ENCODE results near the gene ASF1B.
A peak's percentile ranks its signal among the peaks of the same experiment; 100 is the strongest.
"Not testable (repeated sequence)": the region's sequence is repeated elsewhere in the genome, so short reads cannot be mapped to it uniquely, and the experiment has no call there.

ASF1B gene

DNA sequence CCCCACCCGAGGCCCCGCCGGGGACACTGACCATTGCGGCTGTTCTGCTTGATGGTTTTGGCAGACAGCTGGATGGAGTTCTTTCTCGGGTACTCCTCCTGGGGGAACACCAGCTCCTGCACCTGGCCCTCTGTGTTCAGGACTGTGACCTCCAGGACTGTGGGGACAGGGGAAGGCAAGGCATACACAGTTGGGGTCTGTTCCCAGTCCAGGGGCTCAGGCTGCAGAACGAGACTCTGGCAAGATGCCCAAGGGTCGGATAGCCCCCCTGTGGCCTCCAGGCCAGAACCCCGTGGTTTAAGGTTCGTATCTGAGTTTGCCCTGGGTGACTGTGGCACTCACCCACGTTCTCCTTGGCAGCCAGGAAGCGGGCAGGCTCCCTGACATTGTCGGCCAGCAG lies 22.7 kb upstream of the ASF1B start:
- DNase-seq (ENCODE audit: low spot score), result no peak

DNA sequence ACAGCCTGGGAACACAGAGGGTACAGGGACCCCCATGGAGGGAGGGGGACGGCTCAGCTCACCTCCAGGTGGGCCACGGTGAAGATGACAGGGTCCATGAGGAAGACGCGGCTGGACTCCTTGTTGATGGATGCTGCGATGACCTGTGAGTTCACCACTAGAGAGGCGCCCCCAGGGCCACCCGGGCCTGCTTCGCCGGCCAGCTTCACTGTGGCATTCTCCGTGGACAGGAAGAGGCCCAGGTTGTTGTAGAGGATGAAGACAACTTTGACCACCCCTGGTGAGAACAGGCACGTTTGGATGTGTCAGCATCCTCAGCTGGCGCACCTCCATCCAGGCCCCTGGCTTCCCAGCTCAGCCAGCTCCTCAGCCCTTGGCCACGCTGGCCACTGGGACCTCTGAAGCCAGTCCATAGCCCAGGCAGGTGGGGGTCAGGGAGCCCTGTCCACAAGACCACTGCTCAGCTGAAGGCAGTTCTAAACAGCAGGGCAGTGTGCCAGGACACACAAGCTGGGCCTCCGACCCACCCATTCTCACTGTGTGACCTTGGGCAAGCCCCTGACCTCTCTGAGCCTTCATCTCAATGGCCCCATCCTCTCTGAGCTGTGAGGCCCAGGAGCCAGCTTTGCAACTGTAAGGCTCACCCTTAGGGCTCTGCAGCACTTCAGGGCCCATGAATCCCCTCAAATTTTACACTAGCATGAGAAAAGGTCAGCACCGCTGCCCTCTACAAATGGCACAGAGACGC lies 22.1 kb upstream of the ASF1B start:
- no peak for DNase-seq (ENCODE audit: low spot score)

DNA sequence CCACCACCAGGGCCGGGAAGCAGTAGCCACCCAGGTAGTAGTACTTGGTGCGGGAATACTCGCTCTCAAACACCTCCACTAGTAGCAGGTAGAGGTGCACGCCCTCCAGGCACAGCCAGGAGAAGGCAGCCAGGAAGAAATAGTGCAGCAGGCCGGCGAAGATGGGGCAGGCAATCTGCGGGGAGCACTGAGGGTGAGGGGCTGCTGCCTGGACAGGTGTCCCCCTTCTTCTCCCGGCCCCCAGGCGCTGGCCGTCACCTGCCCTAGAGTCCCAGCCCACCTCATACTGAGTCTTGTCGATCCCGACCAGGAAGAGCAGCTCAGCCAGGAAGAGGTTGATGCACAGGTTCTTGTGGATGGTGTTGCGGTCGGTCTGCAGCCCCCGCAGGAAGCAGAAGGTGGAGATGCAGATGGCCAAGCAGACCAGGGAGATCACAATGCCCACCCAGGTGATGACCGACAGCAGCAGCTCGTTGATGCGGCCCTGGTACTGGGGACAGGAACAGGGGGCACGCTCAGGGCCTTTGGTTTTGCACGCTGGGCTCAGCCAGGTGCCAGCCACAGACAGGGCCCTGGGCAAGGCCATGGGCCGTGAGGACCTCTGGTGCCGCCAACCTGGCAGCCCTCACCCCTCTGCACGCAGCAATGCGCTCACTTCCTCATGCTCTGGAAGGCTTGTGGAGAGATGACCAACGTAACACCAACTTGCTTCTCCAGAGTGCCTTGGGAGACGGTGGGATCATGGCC lies 20.8 kb upstream of the ASF1B start:
- no peak for DNase-seq (ENCODE audit: low spot score)

DNA sequence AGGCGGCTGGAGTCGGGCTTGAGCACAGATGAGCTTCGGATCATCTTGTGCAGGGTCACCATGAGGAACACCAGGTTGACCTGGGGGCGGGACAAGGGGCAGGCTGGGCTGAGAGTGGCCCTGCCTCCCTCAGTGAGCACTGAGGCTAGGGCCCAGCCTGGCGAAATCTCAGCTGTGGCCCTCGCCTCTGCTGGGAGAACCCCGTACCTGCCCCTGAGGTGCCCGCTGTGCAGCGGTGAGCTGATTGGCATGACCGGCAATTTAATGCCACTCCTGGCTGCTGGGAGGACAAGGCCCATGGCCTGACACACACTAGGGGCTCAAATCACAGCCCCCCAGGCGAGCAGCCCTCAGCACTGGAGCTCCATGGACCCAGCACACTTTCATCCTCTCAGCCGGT lies 19.7 kb upstream of the ASF1B start:
- no peak for DNase-seq (ENCODE audit: low spot score)

DNA sequence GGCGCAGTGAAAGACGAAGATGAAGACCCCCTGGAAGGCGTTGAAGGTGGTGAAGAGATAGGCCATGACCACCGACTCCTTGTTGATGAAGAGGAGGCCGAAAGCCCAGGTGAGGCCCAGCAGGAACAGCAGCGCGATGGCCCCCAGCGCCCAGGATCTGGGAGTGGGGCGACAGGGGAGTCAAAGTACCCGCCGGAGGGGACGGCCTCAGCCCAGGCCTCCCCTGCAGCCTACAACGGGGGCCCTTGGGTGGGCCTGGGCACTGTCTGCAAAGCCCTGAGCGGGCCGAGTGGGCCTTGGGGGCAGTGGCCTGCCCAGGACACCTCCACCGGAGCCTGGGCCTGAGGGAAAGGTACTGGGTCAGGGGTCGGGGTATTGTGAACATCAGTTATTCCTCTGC lies 19.0 kb upstream of the ASF1B start:
- DNase-seq (ENCODE audit: low spot score), result no peak

DNA sequence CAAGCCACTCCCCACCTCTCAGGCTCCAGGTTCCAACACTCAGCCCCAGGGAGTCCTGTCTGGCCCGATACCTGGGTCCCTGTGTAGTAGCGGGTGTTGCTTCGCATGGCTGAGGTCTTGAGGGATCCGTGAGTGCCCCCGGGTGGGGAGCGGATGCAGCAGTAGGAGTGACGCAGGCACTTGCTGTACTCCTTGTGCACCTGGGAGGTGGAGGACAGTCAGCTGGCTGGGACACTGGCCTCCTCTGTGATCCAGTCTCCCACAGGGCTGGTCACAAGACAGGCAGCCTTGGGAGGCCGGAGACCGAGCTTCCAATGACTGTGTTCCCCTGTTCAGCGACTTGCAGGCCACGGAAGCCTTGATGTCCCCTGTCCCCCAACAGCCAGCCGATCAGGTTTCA lies 16.3 kb upstream of the ASF1B start:
- no peak for DNase-seq (ENCODE audit: low spot score)

DNA sequence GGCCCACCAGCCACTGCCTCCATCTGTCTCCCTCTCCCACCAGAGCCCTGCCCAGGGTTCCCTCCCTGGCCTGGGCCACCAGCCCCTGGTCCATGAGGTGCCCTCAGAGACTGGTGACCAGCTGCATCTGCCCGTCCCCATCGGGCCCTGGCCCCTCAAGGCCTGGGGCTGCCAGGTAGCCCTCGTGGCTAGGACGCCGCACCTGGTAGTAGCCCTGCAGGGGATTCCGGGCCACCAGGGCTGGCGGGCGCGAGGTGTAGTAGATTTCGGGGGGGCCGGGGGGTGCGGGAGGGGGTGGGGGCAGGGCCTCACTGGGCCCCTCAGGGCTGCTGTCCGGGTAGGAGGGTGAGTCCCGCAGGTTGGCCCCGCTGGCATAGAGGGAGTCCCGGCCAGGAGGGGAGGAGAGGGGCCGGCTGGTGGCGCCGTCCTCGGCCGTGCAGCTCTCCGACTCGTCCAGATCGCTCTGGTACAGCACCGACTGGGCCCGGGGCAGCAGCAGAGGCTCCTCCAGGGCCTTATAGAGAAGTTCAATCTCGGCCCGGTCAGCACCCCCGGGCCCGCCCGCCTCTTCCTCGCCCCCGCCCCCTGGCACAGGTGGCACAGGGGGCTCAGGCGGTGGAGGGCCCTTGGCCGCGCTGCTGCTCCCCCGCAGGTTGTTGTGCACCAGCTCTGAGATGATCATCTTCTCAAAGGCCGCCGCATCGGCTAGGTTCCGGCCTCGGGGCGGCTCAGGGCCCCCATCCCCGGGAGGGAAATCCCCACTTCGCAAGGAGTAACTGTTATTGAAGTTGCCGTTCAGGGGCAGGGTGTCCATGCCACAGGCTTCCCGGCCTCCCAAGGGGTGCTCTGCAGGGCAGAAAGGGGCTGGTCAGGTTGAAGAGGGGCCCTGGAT lies 14.6 kb upstream of the ASF1B start:
- DNase-seq (ENCODE audit: low spot score), result no peak

DNA sequence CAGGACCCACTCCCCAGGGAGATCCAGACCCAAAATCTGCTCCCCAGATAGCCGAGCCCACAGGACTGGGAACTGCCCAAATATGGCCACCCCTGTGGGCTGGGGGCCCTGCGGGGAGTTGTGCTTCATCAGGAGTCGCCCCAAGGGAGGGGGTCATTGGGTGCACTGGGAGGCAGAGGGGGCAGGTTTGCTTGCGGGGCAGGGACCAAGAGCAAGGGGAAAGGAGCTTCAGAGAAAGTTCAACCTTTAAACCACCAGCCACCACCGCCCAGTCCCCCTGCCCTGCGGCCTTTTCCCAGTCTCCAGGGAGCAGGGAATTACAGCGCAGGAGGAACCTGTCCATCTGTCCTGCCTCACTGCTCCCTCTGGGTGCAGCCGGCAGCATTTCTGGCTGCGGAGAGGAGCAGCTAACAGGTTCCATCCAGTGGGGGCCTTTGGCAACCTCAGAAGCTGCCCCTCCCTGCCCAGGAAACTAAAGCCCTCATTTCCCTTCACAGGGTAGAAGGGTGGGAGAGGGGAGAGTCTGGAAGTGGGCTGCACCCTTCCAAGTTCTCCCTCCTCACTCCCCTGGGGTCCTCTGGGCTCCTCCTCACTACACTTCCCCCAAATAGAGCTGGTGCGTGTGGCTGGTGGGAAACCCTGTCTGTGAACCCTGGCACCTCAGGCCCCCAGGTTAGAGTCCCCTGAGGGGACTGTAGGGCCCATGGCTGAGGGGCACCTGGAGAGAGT lies 13.8 kb upstream of the ASF1B start:
- DNase-seq (ENCODE audit: low spot score), result no peak

DNA sequence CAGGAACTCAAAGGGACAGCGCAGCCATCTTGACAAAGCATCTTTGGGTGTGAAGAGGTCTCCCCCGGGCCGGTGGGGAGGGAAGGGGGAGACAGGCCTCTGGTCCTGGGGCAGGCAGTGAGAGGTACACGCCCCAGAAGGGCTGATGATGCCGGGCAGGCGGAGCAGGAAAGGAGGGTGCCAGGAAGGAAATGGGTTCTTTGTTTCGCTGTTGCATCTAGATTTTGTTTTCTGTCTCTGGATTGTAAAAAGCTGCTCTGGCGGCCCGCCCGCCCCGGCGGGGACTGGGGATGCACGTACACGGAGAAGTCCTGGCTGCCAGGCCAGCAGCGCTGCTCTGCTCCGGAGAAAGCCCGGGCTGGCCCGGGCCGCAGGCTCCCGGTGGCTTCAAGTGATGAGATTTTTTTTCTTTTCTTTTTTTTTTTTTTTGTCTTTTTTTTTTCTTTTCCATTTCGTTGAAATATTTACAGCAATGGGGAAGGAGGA lies 13.2 kb upstream of the ASF1B start:
- DNase-seq (ENCODE audit: low spot score), result peak; percentile 62

DNA sequence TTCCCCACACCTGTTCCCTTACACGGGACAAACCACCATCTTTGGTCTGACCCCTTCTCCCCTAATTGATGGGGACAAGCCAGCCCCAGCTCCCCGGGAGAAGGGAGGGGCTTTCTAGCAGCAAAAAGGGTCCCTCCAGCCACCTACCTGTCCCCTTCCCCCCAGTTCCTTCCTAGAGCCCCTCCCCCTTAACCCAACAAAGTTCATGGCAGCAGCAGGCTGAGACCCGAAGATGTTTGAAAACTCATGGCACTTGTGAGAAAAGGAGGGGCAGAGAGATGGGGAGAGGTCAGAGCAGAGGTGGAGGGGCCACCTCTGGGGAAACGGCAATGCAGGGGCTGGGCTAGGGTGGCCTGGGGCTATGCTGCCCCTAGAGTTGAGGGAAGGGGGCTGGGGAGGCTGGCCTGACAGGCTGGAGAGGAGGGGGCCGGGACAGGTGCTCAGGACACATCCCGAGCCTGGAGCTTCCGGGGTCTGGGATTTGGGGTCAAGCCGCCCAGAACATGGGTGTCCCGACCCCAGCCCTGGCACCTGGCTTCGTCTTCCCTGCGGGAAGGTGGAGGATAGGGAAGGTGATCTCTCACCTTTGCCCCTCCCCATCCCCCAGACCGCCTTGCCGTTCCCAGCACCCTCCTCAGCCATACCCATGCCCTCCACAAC lies 12.5 kb upstream of the ASF1B start:
- no peak for DNase-seq (ENCODE audit: low spot score)

DNA sequence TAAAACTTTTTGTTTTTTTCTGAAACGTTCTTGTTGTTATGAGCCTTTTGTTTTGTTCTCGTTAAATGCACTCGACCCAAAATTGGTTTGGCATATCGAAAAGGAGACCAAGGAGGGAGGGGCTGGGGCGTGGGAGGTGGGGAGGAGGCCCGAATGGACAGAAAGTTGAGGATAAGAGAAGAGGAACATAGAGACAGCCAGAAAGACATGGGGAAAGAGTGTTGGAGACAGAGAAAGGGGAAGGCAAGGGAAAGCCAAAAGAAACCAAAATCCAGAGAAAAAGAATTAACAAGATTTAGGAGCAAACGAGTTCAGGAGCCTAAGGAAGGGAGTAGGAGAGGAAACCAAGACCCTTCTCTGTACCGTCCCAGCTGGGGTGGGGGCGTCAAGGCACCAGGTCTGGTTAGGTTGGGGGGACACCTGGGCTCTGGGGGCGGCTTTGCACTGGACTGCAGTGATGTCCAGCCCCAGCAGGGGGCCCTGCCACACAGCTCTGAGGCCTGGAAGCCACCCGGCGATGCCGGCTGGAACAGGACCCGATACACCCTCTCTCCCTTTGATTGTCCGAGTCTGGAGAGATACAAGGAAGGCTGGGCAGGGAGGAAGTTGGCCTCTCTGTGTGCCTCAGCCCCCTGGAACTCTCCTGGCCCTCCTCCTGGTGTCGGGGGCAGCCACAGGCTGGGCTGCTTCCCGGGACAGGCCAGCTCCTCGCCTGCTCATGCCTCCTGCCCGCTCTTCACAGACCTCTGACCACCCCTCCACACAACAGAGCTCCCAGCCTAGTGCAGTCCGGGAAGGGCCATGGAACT lies 11.6 kb upstream of the ASF1B start:
- DNase-seq (ENCODE audit: low spot score), result peak; percentile 52

DNA sequence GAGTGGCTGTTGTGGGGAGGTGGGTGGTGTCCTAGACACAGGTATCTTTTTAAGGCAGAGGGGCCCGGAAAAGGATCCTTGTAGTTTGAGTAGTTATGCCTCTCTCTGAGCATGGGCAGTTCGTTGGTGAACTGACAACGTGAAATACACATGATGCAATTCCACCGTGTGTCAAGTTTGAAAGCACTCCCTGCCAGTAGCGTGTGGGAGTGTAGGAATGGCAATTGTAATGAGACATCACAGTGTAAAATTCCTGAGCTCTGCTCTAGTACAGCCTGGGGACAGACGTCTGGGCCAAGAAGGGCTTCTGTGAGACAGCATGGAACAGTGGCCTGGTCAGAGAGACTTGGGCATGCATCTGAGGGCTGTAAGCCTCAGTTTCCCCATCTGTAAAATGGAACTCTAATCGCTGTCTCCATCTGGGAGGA lies 10.4 kb upstream of the ASF1B start:
- DNase-seq (ENCODE audit: low spot score), result no peak

DNA sequence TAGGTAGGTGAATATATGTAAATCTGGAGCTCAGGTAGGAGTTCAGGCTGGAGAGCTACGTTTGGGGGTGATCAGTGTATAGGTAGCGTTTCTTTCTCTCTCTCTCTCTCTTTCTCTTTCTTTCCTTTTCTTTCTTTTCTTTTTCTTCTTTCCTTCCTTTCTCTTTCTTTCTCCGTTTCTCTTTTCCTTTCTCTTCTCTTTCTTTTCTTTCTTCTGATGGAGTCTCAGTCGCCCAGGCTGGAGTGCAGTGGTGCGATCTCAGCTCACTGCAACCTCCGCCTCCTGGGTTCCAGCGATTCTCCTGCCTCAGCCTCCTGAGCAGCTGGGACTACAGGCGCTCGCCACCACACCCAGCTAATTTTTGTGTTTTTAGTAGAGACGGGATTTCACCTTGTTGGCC lies 9.8 kb upstream of the ASF1B start:
- DNase-seq (ENCODE audit: low spot score), result not testable (repeated sequence)

DNA sequence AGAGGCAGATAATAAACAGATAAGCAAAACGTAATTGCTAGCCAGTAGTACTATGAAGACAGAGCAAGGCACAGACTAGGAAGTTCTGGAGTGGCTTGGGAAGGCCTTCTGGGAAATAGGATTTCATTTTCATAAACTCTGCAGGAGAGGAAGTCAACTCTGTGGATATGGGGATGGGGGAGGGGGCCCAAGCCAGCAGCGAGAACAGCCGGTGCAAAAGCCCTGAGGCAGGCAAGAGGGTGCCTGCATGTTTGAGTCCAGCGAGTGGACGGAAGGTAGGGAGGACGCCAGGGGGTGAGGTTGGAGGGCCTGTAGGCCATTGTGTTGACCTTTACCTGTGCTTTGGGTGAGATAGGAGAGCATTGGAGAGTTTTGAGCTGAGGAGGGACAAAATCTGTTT lies 9.0 kb upstream of the ASF1B start:
- DNase-seq (ENCODE audit: low spot score), result no peak

DNA sequence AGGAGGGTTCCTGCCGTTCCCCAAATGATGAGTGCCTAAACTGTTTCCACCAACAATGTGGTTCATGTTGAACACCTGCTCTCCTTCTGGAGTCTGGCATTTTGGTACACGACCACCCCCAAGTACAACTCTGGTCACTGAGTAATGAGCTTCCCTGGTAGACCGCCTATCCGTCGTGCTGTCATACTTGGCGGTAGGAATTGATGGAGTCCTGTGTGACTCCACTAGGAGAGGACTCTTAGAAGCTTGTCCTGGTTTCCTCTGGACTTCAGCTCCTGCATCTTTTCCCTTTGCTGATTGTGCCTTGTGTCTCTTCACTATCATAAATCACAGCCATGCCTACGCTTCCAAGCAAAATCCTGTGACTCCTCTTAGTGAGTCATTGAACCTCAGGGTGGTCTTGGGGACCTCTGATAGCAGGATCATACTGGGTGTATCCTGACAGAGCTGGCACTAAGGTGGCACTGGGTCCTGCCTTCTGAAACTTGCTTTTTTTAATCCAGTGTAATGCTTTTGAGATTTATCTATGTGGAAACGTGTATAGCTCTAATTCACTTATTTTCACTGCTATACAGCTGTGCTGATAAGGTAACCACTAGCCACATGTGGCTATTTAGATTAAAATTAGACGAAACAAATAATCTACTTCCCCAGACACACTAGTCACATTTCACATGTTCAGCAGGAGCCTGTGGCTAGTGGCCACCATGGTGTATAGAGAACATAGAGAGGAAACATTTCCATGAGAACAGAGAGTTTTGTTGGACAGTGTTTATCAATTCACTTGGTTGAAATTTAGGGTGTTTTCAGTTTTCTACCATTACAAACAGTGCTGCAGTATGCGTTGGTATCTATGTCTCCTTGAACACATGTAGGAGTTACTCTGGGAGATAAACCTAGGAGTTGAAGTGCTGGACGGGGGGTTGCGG lies 6.1 kb upstream of the ASF1B start:
- no peak for DNase-seq (ENCODE audit: low spot score)

DNA sequence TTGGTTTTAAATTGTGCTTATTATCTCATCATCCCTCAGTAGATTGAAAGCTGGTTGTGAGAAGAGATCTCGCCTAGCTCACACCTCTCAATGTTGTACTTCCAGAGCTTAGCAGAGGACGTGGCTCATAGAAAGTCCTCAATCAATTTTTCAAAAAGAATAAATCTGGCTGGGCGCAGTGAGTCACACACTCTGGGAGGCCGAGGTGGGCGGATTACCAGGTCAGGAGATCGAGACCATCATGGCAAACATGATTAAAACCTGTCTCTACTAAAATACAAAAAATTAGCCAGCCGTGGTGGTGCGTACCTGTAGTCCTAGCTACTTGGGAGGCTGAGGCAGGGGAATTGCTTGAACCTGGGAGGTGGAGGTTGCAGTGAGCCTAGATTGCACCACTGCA lies 4.7 kb upstream of the ASF1B start:
- DNase-seq (ENCODE audit: low spot score), result no peak

DNA sequence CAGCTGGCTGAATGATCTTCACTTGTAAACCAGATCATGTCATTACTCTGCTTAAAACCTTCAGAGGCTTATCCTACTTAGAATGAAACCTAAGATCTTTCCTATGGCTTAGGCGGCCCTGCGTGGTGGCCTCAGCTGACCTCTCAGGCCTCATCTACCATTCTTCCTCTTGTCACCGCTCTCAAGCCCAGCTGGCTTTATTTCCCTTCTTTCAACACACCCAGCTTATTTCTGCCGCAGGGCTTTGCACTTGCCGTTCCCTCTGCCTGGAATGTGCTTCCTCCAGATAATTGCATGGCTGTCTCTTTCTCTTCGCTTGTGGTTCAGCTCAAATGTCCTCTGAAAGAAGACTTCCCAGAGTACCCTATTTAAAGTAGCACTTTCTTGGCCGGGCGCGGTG lies 3.6 kb upstream of the ASF1B start:
- no peak for DNase-seq (ENCODE audit: low spot score)

DNA sequence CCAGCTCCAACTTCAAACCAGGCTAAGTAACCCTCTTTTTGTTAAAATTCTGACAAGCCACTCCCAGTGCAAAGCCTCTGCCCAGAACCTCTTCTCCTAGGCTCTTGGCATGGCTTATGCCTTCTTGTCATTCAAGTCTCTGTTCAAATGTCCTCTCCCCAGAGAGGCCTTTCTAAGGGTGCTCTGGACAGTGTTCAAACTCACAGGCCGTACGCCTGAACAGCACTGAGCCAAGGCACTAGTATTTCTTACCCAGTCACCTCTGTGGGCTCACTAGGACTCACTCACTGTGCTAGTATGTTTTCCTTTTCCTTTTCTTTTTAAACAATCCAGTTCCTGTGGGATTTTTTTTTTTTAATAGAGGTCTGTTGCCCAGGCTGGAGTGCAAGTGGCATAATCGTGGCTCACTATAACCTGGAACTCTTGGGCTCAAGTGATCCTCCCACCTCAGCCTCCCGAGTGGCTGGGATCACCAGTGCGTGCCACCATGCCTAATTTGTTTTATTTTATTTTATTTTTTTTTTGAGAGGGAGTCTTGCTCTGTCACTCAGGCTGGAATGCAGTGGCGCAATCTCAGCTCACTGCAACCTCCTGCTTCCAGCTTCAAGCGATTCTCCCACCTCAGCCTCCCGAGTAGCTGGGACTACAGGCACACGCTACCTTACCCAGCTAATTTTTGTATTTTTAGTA lies 2.3 kb upstream of the ASF1B start:
- DNase-seq (ENCODE audit: low spot score), result no peak

Data from CD4-positive, alpha-beta T cell treated with Interleukin-15 for 4 hours (primary cell).